GM21786 (cell line): ENCODE results near the gene DRD5.
"Not testable (repeated sequence)": the region's sequence is repeated elsewhere in the genome, so short reads cannot be mapped to it uniquely, and the experiment has no call there.

ENCODE experiments used
- ATAC-seq: cut with Tn5 transposase; IDR thresholded peaks from one replicate; pipeline ENCODE4 v1.9.1; 2021; ENCODE audit not compliant: unreplicated experiment

Gene DRD5

GRCh38 chr4:9781343-9782135, at the start of gene DRD5:
Gene DRD5, plus strand, starts transcription at chr4:9781634. Its CDS starts 396 bp downstream, at chr4:9782030.
- no peak for ATAC-seq

GRCh38 chr4:9732256-9732655, 49.2 kb upstream of the DRD5 start:
- not testable (repeated sequence) for ATAC-seq

GRCh38 chr4:9735515-9735914, 45.9 kb upstream of the DRD5 start:
- ATAC-seq, result no peak

GRCh38 chr4:9737280-9737679, 44.2 kb upstream of the DRD5 start:
- not testable (repeated sequence) for ATAC-seq

- ATAC-seq, result not testable (repeated sequence)
Measured at GRCh38 chr4:9743789-9744188, 37.6 kb upstream of the DRD5 start.

GRCh38 chr4:9745782-9746181, 35.7 kb upstream of the DRD5 start:
- ATAC-seq, result no peak

GRCh38 chr4:9758641-9759317, 22.7 kb upstream of the DRD5 start:
- ATAC-seq, result no peak

GRCh38 chr4:9762823-9763475, 18.5 kb upstream of the DRD5 start:
- ATAC-seq, result no peak

GRCh38 chr4:9764155-9764696, 17.2 kb upstream of the DRD5 start:
- ATAC-seq, result no peak

GRCh38 chr4:9765091-9765490, 16.3 kb upstream of the DRD5 start:
- no peak for ATAC-seq

GRCh38 chr4:9769321-9769720, 12.1 kb upstream of the DRD5 start:
- no peak for ATAC-seq

GRCh38 chr4:9771034-9771433, 10.4 kb upstream of the DRD5 start:
- ATAC-seq, result no peak

- no peak for ATAC-seq
Measured at GRCh38 chr4:9773471-9773870, 8.0 kb upstream of the DRD5 start.

GRCh38 chr4:9782136-9782436, 652 bp downstream of the DRD5 start:
- no peak for ATAC-seq

GRCh38 chr4:9785891-9786290, 4.5 kb downstream of the DRD5 start:
- not testable (repeated sequence) for ATAC-seq

- no peak for ATAC-seq
Measured at GRCh38 chr4:9792381-9792780, 10.9 kb downstream of the DRD5 start.

GRCh38 chr4:9796641-9797040, 15.2 kb downstream of the DRD5 start:
- ATAC-seq, result not testable (repeated sequence)

- ATAC-seq, result no peak
Measured at GRCh38 chr4:9800848-9801247, 19.4 kb downstream of the DRD5 start.

- no peak for ATAC-seq
Measured at GRCh38 chr4:9804918-9805317, 23.5 kb downstream of the DRD5 start.

GRCh38 chr4:9808077-9808476, 26.6 kb downstream of the DRD5 start:
- ATAC-seq, result no peak

- ATAC-seq, result no peak
Measured at GRCh38 chr4:9811806-9812205, 30.4 kb downstream of the DRD5 start.
